Ammon's horn (tissue), 1 donor: ENCODE results near the gene PNMA8B.
A peak's percentile ranks its signal among the peaks of the same experiment; 100 is the strongest.
"Not testable (repeated sequence)": the region's sequence is repeated elsewhere in the genome, so short reads cannot be mapped to it uniquely, and the experiment has no call there.

ENCODE experiments used
- DNase-seq: peaks from one replicate; pipeline ENCODE4 v3.0.0-alpha.2; 2016; ENCODE audit warnings: low spot score

Gene PNMA8B

GRCh38 chr19:46495786-46496099 is at the start of gene PNMA8B:
Gene PNMA8B, minus strand, starts transcription at chr19:46495867. Its CDS starts 402 bp downstream, at chr19:46495465.
- peak; percentile 94 for DNase-seq

- DNase-seq: no peak
Observed at GRCh38 chr19:46544651-46545050, 49.0 kb upstream of the PNMA8B start.

DNA sequence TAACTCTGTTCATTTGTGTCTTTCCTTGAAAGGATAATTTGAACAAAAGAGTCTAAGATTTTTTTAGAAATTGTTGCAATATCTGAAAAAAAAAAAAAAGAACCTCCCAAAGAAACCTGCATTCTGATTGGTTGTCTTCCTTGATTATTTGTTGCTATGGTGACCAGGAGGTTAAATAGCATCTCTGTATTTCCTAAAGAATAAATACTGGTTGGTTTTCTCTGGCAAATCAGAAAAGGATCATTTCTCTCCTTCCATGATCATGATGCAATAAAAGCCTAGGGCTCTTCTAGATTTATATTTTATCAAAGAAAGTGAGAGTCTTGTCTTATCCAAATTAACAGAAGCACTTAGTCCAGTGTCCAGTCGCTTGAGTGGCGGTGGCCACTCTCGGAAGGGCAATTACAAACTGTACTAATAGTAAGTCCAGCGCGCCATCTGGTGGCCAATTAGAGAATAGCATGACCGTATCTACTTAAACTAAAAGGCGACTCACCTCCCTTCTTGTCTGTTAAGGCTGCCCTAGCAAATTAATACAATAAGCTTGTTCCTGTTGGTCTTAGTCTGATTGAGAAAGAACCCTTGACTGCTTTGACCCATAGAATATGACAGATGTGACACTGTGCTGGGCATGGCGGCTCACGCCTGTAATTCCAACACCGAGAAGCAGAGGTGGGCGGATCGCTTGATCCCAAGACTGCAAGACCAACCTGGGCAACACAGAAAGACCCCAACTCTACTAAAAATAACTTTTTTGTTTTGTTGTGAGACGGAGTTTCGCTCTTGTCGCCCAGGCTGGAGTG is 47.0 kb upstream of the PNMA8B start:
- peak; percentile 95 for DNase-seq

DNA sequence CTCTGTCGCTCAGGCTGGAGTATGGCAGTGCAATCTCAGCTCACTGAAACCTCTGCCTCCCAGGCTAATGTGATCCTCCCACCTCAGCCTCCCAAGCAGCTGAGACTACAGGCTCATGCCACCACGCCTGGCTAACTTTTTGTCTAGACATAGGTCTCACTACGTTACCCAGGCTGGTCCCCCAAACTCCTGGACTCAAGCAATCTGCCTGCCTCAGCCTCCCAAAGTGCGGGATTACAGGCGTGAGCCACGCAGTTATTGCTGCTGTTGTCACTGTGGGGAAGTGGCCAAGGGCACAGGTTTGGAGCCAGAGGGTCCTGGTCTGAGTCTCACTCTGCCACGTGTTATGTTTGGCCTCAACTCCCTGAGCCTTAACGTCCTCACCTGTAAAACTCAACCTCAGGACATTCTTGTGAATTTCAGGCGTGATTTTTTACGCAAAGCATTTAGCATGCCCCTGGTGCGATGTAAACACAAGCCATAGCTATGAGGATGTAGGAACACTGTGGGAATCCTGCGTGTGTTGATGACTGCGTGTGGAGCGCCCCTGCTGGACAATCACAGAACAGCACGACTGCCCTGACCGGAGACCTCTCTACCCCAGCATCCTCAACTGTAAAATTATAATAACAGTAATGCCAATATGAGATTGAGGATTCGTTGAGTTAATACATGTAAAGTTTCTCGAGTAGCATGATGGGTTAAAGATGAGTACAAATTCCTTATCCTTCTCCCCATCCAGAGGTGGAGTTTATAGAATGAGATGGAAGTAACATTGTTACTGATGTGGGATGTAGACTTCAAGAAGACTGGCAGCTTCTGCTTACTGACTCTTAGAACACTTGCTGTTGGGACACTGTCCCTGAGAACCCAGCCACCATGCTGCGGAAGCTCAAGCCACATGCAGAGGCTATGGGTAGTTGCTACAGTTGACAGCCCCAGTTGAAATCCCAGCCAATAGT is 41.8 kb upstream of the PNMA8B start:
- peak; percentile 49 for DNase-seq

DNA sequence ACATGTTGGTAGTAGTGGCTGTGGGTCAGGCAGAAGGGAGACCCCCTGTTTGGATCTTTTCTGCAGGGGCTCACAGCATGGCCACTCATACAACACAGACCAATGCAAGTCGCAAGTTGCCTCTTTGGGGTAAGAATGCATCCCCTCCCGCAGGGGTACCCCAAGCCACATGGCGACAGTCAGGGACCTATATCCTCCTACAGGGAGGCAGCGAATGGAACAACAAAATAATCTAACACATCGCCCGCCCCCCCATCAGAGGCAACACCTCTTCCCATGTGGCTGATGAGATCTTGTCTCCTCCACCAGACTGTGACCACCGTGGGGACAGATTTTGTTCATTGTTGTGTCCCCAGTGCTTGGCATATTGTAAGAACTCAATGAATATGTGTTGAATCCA is 40.7 kb upstream of the PNMA8B start:
- DNase-seq: no peak

- no peak for DNase-seq
Observed at GRCh38 chr19:46533621-46534081, 38.0 kb upstream of the PNMA8B start.

DNA sequence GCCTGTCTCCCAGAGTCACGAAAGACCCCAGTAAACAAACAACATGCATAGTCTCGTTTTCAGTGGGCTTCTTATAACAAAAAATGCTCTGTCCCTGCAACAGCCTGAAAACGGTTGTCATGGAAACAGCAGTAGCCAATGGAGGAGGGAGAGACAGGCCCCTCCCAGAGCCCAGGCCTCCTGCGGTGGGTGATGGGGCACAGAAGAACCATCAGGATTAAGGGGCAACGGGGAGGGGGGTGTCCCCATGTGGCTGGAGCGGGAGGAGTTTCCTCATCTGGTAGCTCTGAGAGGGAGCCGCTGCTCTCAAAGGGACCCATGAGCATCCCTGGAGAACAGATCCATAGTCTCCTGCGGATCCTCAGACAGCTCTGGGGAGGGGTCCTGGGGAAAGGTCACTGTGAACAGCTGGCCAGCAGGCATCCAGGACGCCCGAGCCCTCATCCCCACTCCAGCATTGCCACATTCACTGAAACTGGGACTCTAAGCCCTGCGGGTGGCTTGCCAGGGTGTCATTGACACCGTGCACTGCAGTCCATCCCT is 37.5 kb upstream of the PNMA8B start:
- DNase-seq: peak; percentile 77

DNA sequence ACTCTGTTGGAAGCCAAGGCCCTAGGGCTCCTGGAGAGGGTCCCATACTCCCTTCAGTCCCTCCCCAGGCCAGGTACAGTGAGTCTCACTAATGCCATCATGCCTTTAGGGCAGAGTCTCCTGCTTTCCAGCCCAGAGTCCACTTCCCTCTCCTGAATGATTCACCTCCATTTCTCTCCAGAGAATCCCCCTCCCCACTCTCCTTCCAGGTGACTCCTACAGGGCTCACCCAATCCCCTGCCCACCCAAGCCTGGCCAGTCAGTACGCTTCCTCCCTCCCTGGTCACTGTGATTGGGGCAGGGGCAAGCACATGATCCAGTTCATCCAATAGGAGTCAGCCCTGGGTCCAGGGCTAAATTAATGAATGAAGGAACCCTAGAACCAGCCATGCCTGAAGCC is 35.0 kb upstream of the PNMA8B start:
- DNase-seq: no peak

- DNase-seq: peak; percentile 81
Observed at GRCh38 chr19:46529622-46530451, 34.2 kb upstream of the PNMA8B start.

GRCh38 chr19:46528601-46529590 is 33.2 kb upstream of the PNMA8B start:
- no peak for DNase-seq

DNA sequence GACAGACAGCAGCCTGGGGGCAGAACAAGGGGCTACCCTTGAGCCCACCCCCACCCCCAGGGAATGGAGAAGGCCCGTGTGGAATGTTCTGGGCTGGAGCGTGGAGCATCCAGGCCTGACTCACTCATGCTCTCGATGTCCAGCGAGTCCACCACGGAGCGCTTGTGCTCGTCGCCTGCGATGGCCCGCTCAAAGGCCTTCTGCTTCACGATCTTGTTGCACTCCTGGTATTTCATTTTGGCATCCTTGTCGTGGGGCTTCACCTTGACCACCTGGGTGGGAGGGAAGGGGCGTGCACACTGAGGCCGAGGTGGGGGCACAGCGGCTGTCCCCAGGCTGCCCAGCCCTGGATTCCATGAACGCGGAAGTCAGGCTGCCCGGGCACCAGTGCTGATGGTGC is 31.1 kb upstream of the PNMA8B start:
- not testable (repeated sequence) for DNase-seq

DNA sequence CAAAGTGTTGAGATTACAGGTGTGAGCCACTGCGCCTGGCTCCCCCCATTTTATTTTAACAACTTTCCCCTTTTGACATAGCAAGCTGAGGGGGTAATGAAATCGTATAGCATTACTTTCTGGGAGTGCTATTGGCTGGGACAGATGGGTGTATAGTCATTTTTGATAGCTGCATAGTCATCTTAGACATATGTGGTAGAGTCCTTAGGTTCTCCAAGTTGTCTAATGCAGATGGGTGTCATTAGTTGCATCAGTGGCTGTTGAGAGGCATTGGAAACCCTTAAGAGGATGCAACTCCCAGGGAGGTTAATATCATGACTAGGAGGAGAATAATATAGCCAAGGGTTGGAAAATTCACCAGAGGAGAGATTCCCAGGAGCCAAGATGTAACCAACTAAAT is 28.6 kb upstream of the PNMA8B start:
- no peak for DNase-seq

DNA sequence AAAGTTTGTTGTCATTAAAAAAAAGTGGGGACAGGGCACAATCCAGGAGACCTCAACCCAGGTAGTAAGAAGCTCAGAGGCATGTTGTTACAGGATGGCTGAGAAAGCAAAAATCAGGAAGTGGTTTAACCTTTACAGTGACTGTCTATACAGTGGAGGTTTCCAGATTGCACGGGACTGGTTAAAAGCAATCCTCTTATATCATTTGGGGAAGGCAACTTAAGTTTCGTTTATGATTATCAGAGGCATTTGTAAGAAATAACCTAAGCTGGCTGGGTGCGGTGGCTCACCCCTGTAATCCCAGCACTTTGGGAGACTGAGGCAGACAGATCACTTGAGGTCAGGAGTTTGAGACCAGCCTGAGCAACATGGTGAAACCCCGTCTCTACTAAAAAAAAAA is 27.3 kb upstream of the PNMA8B start:
- not testable (repeated sequence) for DNase-seq

DNA sequence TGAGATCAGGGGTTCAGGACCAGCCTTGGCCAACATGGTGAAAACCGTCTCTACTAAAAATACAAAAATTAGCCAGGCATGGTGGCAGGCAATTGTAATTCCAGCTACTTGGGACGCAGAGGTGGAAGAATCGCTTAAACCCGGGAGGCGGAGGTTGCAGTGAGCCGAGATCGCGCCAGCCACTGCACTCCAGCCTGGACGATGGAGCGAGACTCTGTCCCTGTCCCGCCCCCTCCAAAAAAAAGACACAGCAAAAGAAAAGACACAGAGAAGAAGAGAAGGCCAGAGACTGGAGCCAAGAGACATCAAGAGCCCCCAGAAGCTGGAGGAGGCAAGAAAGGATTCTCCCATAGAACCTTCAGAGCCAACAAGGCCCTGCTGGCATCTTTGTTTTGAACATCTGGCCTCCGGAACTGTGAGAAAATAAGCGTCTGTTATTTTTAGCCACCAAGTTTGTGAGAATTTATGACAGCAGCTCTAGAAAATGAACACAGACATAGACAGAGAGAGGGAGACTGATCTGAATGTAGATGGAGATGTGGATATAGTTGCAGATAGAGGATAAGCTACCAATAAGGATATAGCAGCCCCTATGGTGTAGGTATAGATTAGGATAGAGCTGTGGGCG is 25.7 kb upstream of the PNMA8B start:
- DNase-seq: no peak

DNA sequence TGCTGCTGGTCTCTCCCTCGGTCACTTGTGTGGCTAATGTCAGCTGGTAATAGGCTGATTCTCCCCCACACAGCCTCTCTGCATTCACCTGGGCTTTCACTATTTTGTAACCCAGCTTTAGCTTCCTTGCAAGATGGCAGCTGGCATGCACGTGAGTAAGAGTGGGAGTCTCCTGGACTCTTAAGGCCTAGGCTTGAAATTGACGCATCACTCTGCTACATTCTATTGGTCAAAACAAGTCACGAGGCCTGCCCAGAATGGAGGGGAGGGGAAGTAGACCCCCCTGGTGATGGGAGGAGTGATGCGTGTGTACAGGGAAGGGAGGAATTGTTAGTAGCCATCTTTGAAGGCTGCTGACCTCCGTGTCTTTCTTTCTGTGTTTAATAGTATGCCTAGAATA is 24.9 kb upstream of the PNMA8B start:
- DNase-seq: no peak

GRCh38 chr19:46517471-46517870 is 21.8 kb upstream of the PNMA8B start:
- DNase-seq: no peak

DNA sequence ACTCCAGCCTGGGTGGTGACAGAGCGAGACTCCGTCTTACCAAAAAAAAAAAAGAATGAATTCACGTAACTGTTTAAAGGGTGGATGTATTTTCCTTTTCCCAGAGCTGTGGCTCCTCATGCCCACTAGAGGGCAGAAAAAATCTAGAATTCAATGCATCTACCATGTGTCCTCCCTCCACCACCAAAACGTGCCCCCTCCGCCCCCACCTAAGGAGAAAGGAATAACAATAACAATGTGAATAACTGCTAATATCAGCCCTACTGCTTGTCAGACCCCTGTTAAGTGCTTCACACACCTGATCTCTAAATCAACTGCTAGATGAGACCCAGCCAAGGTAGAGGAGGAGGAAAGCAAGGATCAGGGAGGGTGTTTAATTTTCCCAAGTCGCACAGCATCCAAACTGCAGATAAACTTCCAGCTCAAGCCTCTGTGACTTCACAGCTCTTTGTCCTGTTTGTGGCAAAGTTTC is 20.2 kb upstream of the PNMA8B start:
- DNase-seq: peak; percentile 44

- DNase-seq: no peak
Observed at GRCh38 chr19:46515290-46515609, 19.6 kb upstream of the PNMA8B start.

DNA sequence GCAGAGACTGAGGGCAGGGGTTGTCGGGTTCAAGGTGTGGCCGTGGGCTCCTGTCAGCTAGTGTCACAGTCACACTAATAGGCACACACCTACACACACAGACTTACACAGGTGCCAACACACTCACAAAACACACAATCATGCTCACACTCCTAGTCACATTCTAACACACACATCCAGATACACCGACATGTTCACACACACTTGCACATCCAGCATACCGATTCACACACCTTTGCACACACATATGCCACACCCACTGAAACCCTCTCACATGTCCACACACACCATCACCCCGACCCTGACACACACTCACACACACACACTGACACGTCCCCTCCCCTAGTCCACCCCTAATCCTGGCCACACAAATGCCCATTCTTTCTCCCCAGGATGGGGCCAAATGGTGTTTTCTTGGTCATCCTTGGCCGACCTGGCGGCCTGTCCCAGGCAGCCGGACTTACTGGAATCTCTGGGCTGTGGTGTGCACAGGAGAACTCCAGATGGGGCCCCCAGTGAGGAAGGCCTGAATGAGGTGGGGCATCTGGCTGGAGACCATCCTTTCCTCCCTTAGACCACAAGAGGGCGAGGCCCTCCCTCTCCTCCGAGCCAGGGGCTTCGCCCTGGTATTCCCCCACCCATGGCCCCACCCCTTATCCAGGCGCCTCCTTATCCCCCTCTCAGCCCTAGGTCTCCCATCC is 19.1 kb upstream of the PNMA8B start:
- no peak for DNase-seq
